Measurements from ENCODE around the gene HARBI1. TPM values are rescaled to one million over a fixed set of nuclear protein-coding genes. Genes with fewer than 3 reads are reported as not detected.
A peak's percentile ranks its signal among the peaks of the same experiment; 100 is the strongest.

HARBI1 gene
- total RNA-seq, 1 donor from 2014 or later, result 1.5 TPM

GRCh38 chr11:46663277-46663940, 46.4 kb upstream of the HARBI1 start:
- no peak for TF ChIP-seq POLR2AphosphoS5 (IDR thresholded peaks at IDR 0.05; ENCODE audit: insufficient read depth in 1 of 2, low read depth in 1 of 2)
- no peak for TF ChIP-seq CTCF (IDR thresholded peaks at IDR 0.05)
- no peak for TF ChIP-seq POLR2A (IDR thresholded peaks at IDR 0.05)
- intact Hi-C loops (cut with DNase I), result no loop called here
- H3K36me3 ChIP-seq, result peaks cover 0 to 64% of the 10 kb centered on the region in 2 donors
- H3K27me3 ChIP-seq, result no peaks in the 10 kb centered on the region
- peaks cover 17% of the 10 kb centered on the region for H3K4me1 ChIP-seq
- no peaks in the 10 kb centered on the region for H3K9me3 ChIP-seq
- no peak overlapping the region for H3K4me3 ChIP-seq
- no peak for DNase-seq (ENCODE audit: extremely low spot score in 2 of 2)
- H3K27ac ChIP-seq, result no peak overlapping the region

- TF ChIP-seq POLR2A (IDR thresholded peaks at IDR 0.05) (no peak), CTCF (IDR thresholded peaks at IDR 0.05) (no peak), POLR2AphosphoS5 (IDR thresholded peaks at IDR 0.05; ENCODE audit: insufficient read depth in 1 of 2, low read depth in 1 of 2) (no peak)
- H3K27ac ChIP-seq, result no peak overlapping the region
- intact Hi-C loops (cut with DNase I), result no loop called here
- H3K27me3 ChIP-seq, result no peaks in the 10 kb centered on the region
- no peak overlapping the region for H3K4me3 ChIP-seq
- peaks cover 0 to 68% of the 10 kb centered on the region in 2 donors for H3K36me3 ChIP-seq
- no peaks in the 10 kb centered on the region for H3K9me3 ChIP-seq
- no peak for DNase-seq (ENCODE audit: extremely low spot score in 2 of 2)
- H3K4me1 ChIP-seq, result peaks cover 6% of the 10 kb centered on the region
Observed at GRCh38 chr11:46662366-46662765, 45.3 kb upstream of the HARBI1 start.

DNA sequence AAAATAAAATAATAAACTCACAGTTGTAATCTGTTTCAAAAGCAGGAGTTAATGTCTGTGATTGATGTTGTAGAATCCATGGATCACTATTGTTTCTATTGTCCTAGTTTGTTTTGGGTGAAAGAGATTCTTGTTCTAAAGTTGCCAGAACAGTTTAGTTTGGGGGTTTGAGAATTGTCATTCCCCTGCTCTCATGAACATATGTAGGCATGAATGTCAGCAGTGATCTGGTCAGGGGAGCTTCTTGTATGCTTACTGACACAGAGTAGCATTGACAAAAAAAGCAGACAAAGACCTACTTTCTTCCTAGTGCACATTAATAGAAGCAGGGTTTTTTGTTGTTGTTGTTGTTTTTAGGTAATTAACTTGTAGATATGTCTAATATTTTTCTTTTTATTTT, 44.8 kb upstream of the HARBI1 start:
- H3K4me1 ChIP-seq, result peaks cover 1% of the 10 kb centered on the region
- intact Hi-C loops (cut with DNase I), result no loop called here
- H3K36me3 ChIP-seq, result peaks cover 0 to 73% of the 10 kb centered on the region in 2 donors
- no peaks in the 10 kb centered on the region for H3K27me3 ChIP-seq
- no peak overlapping the region for H3K4me3 ChIP-seq
- H3K9me3 ChIP-seq, result no peaks in the 10 kb centered on the region
- TF ChIP-seq POLR2A (IDR thresholded peaks at IDR 0.05) (no peak), CTCF (IDR thresholded peaks at IDR 0.05) (no peak), POLR2AphosphoS5 (IDR thresholded peaks at IDR 0.05; ENCODE audit: insufficient read depth in 1 of 2, low read depth in 1 of 2) (no peak)
- DNase-seq (ENCODE audit: extremely low spot score in 2 of 2), result no peak
- H3K27ac ChIP-seq, result no peak overlapping the region

GRCh38 chr11:46659908-46660307, 42.9 kb upstream of the HARBI1 start:
- Histone ChIP-seq H3K4me3 (no peak overlapping the region), H3K36me3 (peaks cover 0 to 81% of the 10 kb centered on the region in 2 donors), H3K4me1 (no peaks in the 10 kb centered on the region), H3K27me3 (no peaks in the 10 kb centered on the region), H3K9me3 (no peaks in the 10 kb centered on the region), H3K27ac (no peak overlapping the region)
- intact Hi-C loops (cut with DNase I), result no loop called here
- TF ChIP-seq POLR2AphosphoS5 (IDR thresholded peaks at IDR 0.05; ENCODE audit: insufficient read depth in 1 of 2, low read depth in 1 of 2) (no peak), CTCF (IDR thresholded peaks at IDR 0.05) (no peak), POLR2A (IDR thresholded peaks at IDR 0.05) (no peak)
- DNase-seq (ENCODE audit: extremely low spot score in 2 of 2), result no peak

DNA sequence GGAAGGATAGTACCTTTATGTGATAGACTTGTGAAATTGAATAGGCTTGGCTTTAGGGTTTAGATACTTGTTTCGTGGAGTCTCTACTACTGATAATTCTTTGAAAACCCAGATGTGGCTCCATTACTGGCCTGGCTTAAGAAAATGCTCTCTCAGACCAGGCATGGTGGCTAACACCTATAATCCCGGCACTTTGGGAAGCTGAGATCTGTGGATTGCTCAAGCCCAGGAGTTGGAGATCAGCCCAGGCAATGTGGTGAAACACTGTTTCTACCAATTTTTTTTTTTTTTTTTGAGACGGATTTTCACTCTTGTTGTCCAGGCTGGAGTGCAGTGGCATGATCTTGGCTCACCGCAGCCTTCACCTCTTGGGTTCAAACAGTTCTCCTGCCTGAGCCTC, 41.2 kb upstream of the HARBI1 start:
- no peak overlapping the region for H3K4me3 ChIP-seq
- TF ChIP-seq POLR2A (IDR thresholded peaks at IDR 0.05) (no peak), POLR2AphosphoS5 (IDR thresholded peaks at IDR 0.05; ENCODE audit: insufficient read depth in 1 of 2, low read depth in 1 of 2) (no peak), CTCF (IDR thresholded peaks at IDR 0.05) (no peak)
- H3K27me3 ChIP-seq, result no peaks in the 10 kb centered on the region
- DNase-seq (ENCODE audit: extremely low spot score in 2 of 2), result no peak
- H3K9me3 ChIP-seq, result no peaks in the 10 kb centered on the region
- intact Hi-C loops (cut with DNase I), result no loop called here
- H3K36me3 ChIP-seq, result peaks cover 0 to 85% of the 10 kb centered on the region in 2 donors
- H3K4me1 ChIP-seq, result no peaks in the 10 kb centered on the region
- peak overlapping the region; percentile 66 for H3K27ac ChIP-seq

Data from vagina (tissue), 2 donors.